HEK293 (cell line): Measurements from ENCODE around the gene PGR.

ENCODE experiments used
- CTCF ChIP-seq: fragments of 450-650 bp; formaldehyde crosslinking; IDR thresholded peaks from 2 replicates; pipeline ENCODE4 v1.5.1; 2016; ENCODE audit warnings: missing biosample characterization, missing genetic modification characterization
- YY1 ChIP-seq: fragments of 450-650 bp; formaldehyde crosslinking; IDR thresholded peaks from 2 replicates; pipeline ENCODE4 v1.5.1; 2018; ENCODE audit warnings: missing biosample characterization, missing genetic modification characterization
- ZNF140 ChIP-seq: fragments of 450-650 bp; formaldehyde crosslinking; IDR thresholded peaks from 2 replicates; pipeline ENCODE4 v1.5.1; 2016; ENCODE audit warnings: missing biosample characterization, missing genetic modification characterization
- ZNF701 ChIP-seq: fragments of 450-650 bp; formaldehyde crosslinking; IDR thresholded peaks from 2 replicates; pipeline ENCODE4 v1.5.1; 2016; ENCODE audit warnings: missing biosample characterization, missing genetic modification characterization
- TF ChIP-seq, protein P1 (sequence below): fragments of 450-650 bp; formaldehyde crosslinking; IDR thresholded peaks from 2 replicates; pipeline ENCODE4 v1.5.1; 2016; ENCODE audit warnings: missing biosample characterization, missing genetic modification characterization

- no peak for TF ChIP-seq CTCF
- TF ChIP-seq, protein P1, sequence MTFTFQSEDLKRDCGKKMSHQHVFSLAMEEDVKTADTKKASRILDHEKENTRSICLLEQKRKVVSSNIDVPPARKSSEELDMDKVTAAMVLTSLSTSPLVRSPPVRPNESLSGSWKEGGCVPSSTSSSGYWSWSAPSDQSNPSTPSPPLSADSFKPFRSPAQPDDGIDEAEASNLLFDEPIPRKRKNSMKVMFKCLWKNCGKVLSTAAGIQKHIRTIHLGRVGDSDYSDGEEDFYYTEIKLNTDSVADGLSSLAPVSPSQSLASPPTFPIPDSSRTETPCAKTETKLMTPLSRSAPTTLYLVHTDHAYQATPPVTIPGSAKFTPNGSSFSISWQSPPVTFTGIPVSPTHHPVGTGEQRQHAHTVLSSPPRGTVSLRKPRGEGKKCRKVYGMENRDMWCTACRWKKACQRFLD (tag by site-specific recombination): no peak
- TF ChIP-seq YY1 (tag by site-specific recombination): no peak
- TF ChIP-seq ZNF701 (tag by site-specific recombination): no peak
- TF ChIP-seq ZNF140 (tag by site-specific recombination): no peak
Observed at GRCh38 chr11:101051677-101052076, 77.9 kb downstream of the PGR start.
